Liver (tissue), 3 donors: ENCODE data around the gene MC4R.

Experiments
- EGR1 ChIP-seq, 2 donors: IDR thresholded peaks; 2 replicates each; pipeline ENCODE4 v1.6.1; 2016 to 2018; ENCODE audit warnings: antibody characterized with exemption in 2 of 2, low read depth in 2 of 2
- HNF4A ChIP-seq, 2 donors: conservative IDR thresholded peaks; 2 replicates each; pipeline ENCODE4 v1.6.1; 2016; ENCODE audit warnings: antibody characterized with exemption in 2 of 2, mild to moderate bottlenecking in 2 of 2
- JUND ChIP-seq, 2 donors: IDR thresholded peaks; 2 replicates each; pipeline ENCODE4 v1.6.1; 2016; ENCODE audit warnings: antibody characterized with exemption in 2 of 2
- NR2F2 ChIP-seq: IDR thresholded peaks from 2 replicates; pipeline ENCODE4 v1.6.1; 2016; ENCODE audit warnings: antibody characterized with exemption
- RAD21 ChIP-seq, 2 donors: IDR thresholded peaks; 2 replicates each; pipeline ENCODE4 v1.6.1; 2016; ENCODE audit warnings: antibody characterized with exemption in 2 of 2, mild to moderate bottlenecking in 2 of 2
- REST ChIP-seq: IDR thresholded peaks from 2 replicates; pipeline ENCODE4 v1.6.1; 2016; ENCODE audit warnings: antibody characterized with exemption, mild to moderate bottlenecking
- SP1 ChIP-seq: IDR thresholded peaks from 2 replicates; pipeline ENCODE4 v1.6.1; 2018; ENCODE audit warnings: antibody characterized with exemption, mild to moderate bottlenecking
- TAF1 ChIP-seq: conservative IDR thresholded peaks from 2 replicates; pipeline ENCODE4 v1.6.1; 2016; ENCODE audit warnings: antibody characterized with exemption, mild to moderate bottlenecking
- TF ChIP-seq, protein P1 (sequence below): fragments of 150-350 bp; IDR thresholded peaks from 2 replicates; pipeline ENCODE4 v1.5.1; 2017; ENCODE audit warnings: improper control_type of control experiment, low read depth, low read length; ENCODE audit not compliant: missing input control
- TF ChIP-seq, protein P2 (sequence below): IDR thresholded peaks from 2 replicates; pipeline ENCODE4 v1.6.1; 2016; ENCODE audit warnings: antibody characterized with exemption
- TF ChIP-seq, protein P3 (sequence below): IDR thresholded peaks from 2 replicates; pipeline ENCODE4 v1.6.1; 2016; ENCODE audit warnings: antibody characterized with exemption
- TF ChIP-seq, protein P4 (sequence below): IDR thresholded peaks from 2 replicates; pipeline ENCODE4 v1.6.1; 2016; ENCODE audit warnings: antibody characterized with exemption
- donor health status: healthy.
- donor health status: healthy.

GRCh38 chr18:60331890-60332289 is 40.7 kb downstream of the MC4R start:
- TF ChIP-seq, protein P1, sequence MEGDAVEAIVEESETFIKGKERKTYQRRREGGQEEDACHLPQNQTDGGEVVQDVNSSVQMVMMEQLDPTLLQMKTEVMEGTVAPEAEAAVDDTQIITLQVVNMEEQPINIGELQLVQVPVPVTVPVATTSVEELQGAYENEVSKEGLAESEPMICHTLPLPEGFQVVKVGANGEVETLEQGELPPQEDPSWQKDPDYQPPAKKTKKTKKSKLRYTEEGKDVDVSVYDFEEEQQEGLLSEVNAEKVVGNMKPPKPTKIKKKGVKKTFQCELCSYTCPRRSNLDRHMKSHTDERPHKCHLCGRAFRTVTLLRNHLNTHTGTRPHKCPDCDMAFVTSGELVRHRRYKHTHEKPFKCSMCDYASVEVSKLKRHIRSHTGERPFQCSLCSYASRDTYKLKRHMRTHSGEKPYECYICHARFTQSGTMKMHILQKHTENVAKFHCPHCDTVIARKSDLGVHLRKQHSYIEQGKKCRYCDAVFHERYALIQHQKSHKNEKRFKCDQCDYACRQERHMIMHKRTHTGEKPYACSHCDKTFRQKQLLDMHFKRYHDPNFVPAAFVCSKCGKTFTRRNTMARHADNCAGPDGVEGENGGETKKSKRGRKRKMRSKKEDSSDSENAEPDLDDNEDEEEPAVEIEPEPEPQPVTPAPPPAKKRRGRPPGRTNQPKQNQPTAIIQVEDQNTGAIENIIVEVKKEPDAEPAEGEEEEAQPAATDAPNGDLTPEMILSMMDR: no peak
- no peak for TF ChIP-seq JUND (IDR thresholded peaks at IDR 0.05)
- no peak for TF ChIP-seq REST
- no peak for TF ChIP-seq RAD21 (IDR thresholded peaks at IDR 0.05)
- TF ChIP-seq, protein P2, sequence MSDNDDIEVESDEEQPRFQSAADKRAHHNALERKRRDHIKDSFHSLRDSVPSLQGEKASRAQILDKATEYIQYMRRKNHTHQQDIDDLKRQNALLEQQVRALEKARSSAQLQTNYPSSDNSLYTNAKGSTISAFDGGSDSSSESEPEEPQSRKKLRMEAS: no peak
- TF ChIP-seq, protein P3, sequence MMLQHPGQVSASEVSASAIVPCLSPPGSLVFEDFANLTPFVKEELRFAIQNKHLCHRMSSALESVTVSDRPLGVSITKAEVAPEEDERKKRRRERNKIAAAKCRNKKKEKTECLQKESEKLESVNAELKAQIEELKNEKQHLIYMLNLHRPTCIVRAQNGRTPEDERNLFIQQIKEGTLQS: no peak
- no peak for TF ChIP-seq NR2F2
- no peak for TF ChIP-seq EGR1 (IDR thresholded peaks at IDR 0.05; ENCODE audit: low read depth in 2 of 2)
- no peak for TF ChIP-seq SP1
- no peak for TF ChIP-seq TAF1
- TF ChIP-seq, protein P4, sequence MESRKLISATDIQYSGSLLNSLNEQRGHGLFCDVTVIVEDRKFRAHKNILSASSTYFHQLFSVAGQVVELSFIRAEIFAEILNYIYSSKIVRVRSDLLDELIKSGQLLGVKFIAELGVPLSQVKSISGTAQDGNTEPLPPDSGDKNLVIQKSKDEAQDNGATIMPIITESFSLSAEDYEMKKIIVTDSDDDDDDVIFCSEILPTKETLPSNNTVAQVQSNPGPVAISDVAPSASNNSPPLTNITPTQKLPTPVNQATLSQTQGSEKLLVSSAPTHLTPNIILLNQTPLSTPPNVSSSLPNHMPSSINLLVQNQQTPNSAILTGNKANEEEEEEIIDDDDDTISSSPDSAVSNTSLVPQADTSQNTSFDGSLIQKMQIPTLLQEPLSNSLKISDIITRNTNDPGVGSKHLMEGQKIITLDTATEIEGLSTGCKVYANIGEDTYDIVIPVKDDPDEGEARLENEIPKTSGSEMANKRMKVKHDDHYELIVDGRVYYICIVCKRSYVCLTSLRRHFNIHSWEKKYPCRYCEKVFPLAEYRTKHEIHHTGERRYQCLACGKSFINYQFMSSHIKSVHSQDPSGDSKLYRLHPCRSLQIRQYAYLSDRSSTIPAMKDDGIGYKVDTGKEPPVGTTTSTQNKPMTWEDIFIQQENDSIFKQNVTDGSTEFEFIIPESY: no peak
- no peak for TF ChIP-seq HNF4A (conservative IDR thresholded peaks at IDR 0.05)
